ENCODE measurements around the gene CST2. TPM values are rescaled to one million over a fixed set of nuclear protein-coding genes. Genes with fewer than 3 reads are reported as not detected.

The CST2 gene
- total RNA-seq (not detected in 2 replicates), polyA plus RNA-seq (not detected in 2 replicates), polyA minus RNA-seq (not detected in 2 replicates)
- total RNA-seq (2013): not detected

GRCh38 chr20:23826541-23827021, at the start of gene CST2:
Gene CST2, minus strand, starts transcription at chr20:23826729. Its CDS starts 69 bp downstream, at chr20:23826660.
- H3K4me3 ChIP-seq (ENCODE audit: control extremely low read depth in 1 of 5, extremely low read depth in 1 of 5, insufficient read depth in 1 of 5, low read depth in 2 of 5, low read length in 4 of 5): no peak within 1 kb of the TSS
- DNase-seq: no peak
- ATAC-seq (ENCODE audit: low read depth): no peak
- H3K27me3 Mint-ChIP-seq: no peaks in the 10 kb centered on the region
- no peak within 1 kb of the TSS for H3K4me2 ChIP-seq (replicated peaks; ENCODE audit: low read depth, low read length, poor library complexity, severe bottlenecking)
- H3K27ac Mint-ChIP-seq: no peak within 1 kb of the TSS
- no peaks in the 10 kb centered on the region for H3K36me3 ChIP-seq (replicated peaks in 1 of 2; ENCODE audit: control extremely low read depth in 1 of 2, control insufficient read depth in 1 of 2, extremely low read depth in 1 of 2, insufficient read depth in 2 of 2, low read length in 1 of 2)
- no peak within 1 kb of the TSS for H3K27ac ChIP-seq (ENCODE audit: low read length in 2 of 2)
- no peaks in the 10 kb centered on the region for H3K4me1 Mint-ChIP-seq
- no peaks in the 10 kb centered on the region for H4K20me1 ChIP-seq (ENCODE audit: control insufficient read depth, insufficient read depth, low read length, poor library complexity, severe bottlenecking)
- no peaks in the 10 kb centered on the region for H3K9me3 ChIP-seq (ENCODE audit: control extremely low read depth in 1 of 3, control insufficient read depth in 2 of 3, insufficient read depth in 1 of 3, low read length in 2 of 3)
- H2AFZ ChIP-seq (ENCODE audit: insufficient read depth, low read depth, low read length, poor library complexity, severe bottlenecking): no peak within 1 kb of the TSS
- TF ChIP-seq EZH2 (IDR thresholded peaks at IDR 0.05; ENCODE audit: borderline replicate concordance, insufficient read depth, low read depth, low read length, poor library complexity, severe bottlenecking): no peak
- no peak for TF ChIP-seq CTCF (IDR thresholded peaks at IDR 0.05)
- 89% methylated on average over 4 of the region's 4 CpGs for WGBS (ENCODE audit: insufficient coverage)
- no peaks in the 10 kb centered on the region for H3K9me3 Mint-ChIP-seq (ENCODE audit: insufficient read depth)
- intact Hi-C loops (cut with micrococcal nuclease): no loop called here
- H3K79me2 ChIP-seq (ENCODE audit: control insufficient read depth, insufficient read depth, low read length): no peaks in the 10 kb centered on the region
- H3K4me1 ChIP-seq (ENCODE audit: control insufficient read depth in 2 of 2, insufficient read depth in 2 of 2, low read length in 2 of 2): no peaks in the 10 kb centered on the region
- ChIA-PET CTCF (no interaction called here), POLR2A (no interaction called here)
- H3K4me3 Mint-ChIP-seq: no peak within 1 kb of the TSS
- no peaks in the 10 kb centered on the region for H3K27me3 ChIP-seq (replicated peaks in 1 of 4; ENCODE audit: control extremely low read depth in 1 of 4, control insufficient read depth in 3 of 4, insufficient read depth in 4 of 4, low read length in 3 of 4)
- no peak within 1 kb of the TSS for H3K9ac ChIP-seq (ENCODE audit: low read length)

- Histone ChIP-seq H3K27ac (ENCODE audit: low read length in 2 of 2) (no peak overlapping the region), H3K4me3 (ENCODE audit: control extremely low read depth in 1 of 5, extremely low read depth in 1 of 5, insufficient read depth in 1 of 5, low read depth in 2 of 5, low read length in 4 of 5) (no peak overlapping the region), H3K9me3 (ENCODE audit: control extremely low read depth in 1 of 3, control insufficient read depth in 2 of 3, insufficient read depth in 1 of 3, low read length in 2 of 3) (no peaks in the 10 kb centered on the region), H3K9ac (ENCODE audit: low read length) (no peak overlapping the region), H3K4me1 (ENCODE audit: control insufficient read depth in 2 of 2, insufficient read depth in 2 of 2, low read length in 2 of 2) (no peaks in the 10 kb centered on the region), H4K20me1 (ENCODE audit: control insufficient read depth, insufficient read depth, low read length, poor library complexity, severe bottlenecking) (no peaks in the 10 kb centered on the region), H3K36me3 (replicated peaks in 1 of 2; ENCODE audit: control extremely low read depth in 1 of 2, control insufficient read depth in 1 of 2, extremely low read depth in 1 of 2, insufficient read depth in 2 of 2, low read length in 1 of 2) (no peaks in the 10 kb centered on the region), H2AFZ (ENCODE audit: insufficient read depth, low read depth, low read length, poor library complexity, severe bottlenecking) (no peak overlapping the region), H3K4me2 (replicated peaks; ENCODE audit: low read depth, low read length, poor library complexity, severe bottlenecking) (no peak overlapping the region), H3K79me2 (ENCODE audit: control insufficient read depth, insufficient read depth, low read length) (no peaks in the 10 kb centered on the region), H3K27me3 (replicated peaks in 1 of 4; ENCODE audit: control extremely low read depth in 1 of 4, control insufficient read depth in 3 of 4, insufficient read depth in 4 of 4, low read length in 3 of 4) (no peaks in the 10 kb centered on the region)
- Mint-ChIP-seq H3K27ac (no peak overlapping the region), H3K27me3 (peaks cover 7% of the 10 kb centered on the region), H3K4me3 (no peak overlapping the region), H3K9me3 (ENCODE audit: insufficient read depth) (no peaks in the 10 kb centered on the region), H3K4me1 (no peaks in the 10 kb centered on the region)
- WGBS (ENCODE audit: insufficient coverage): 56% methylated on average over 4 of the region's 6 CpGs
- ATAC-seq (ENCODE audit: low read depth) (no peak), DNase-seq (no peak)
- POLR2A ChIA-PET: no interaction called here
- CTCF ChIA-PET: no interaction called here
- TF ChIP-seq CTCF (IDR thresholded peaks at IDR 0.05) (no peak), EZH2 (IDR thresholded peaks at IDR 0.05; ENCODE audit: borderline replicate concordance, insufficient read depth, low read depth, low read length, poor library complexity, severe bottlenecking) (no peak)
- intact Hi-C loops (cut with micrococcal nuclease): no loop called here
Observed at GRCh38 chr20:23875606-23876237, 49.2 kb upstream of the CST2 start.
